Coronary artery (tissue), 2 donors: Measurements from ENCODE around the gene ACP2.

ENCODE experiments used
- DNase-seq: peaks from one replicate; pipeline ENCODE4 v3.0.0-alpha.2; 2017; ENCODE audit warnings: low spot score
- H3K27ac ChIP-seq, 2 donors: fragments of 200-600 bp; sonication (generic); one replicate each; pipeline ENCODE4 v1.5.1; 2016 to 2019
- H3K4me3 ChIP-seq: fragments of 200-600 bp; sonication (generic); 2 replicates; pipeline ENCODE4 v1.5.1; 2016; ENCODE audit warnings: mild to moderate bottlenecking, moderate library complexity
- TF ChIP-seq, protein P1 (sequence below): fragments of 200-600 bp; sonication (generic); IDR thresholded peaks from one replicate; pipeline ENCODE4 v1.5.1; 2019; ENCODE audit warnings: antibody characterized with exemption

Gene ACP2

DNA sequence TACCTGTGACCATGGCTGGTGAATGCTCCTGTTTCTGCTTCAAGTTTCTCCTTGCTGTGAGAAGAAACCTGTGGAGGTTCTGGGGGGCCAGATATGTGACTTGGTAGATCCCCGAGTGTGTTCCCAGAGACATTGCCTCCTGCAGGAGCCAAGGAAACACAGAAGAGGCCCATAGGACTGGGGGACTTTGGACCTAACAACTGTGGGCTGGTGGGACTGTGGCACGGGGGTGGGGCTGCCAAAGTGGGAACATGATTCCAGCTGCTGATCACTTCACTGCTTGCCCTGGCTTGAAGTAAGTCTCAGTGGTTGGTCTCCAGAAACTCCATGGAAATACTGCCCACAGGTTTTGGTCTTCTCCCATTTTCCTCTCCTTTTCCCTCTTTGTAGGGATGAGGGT is 5.0 kb upstream of the ACP2 start:
- TF ChIP-seq, protein P1, sequence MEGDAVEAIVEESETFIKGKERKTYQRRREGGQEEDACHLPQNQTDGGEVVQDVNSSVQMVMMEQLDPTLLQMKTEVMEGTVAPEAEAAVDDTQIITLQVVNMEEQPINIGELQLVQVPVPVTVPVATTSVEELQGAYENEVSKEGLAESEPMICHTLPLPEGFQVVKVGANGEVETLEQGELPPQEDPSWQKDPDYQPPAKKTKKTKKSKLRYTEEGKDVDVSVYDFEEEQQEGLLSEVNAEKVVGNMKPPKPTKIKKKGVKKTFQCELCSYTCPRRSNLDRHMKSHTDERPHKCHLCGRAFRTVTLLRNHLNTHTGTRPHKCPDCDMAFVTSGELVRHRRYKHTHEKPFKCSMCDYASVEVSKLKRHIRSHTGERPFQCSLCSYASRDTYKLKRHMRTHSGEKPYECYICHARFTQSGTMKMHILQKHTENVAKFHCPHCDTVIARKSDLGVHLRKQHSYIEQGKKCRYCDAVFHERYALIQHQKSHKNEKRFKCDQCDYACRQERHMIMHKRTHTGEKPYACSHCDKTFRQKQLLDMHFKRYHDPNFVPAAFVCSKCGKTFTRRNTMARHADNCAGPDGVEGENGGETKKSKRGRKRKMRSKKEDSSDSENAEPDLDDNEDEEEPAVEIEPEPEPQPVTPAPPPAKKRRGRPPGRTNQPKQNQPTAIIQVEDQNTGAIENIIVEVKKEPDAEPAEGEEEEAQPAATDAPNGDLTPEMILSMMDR, result no peak
- H3K4me3 ChIP-seq, result no peak overlapping the region
- DNase-seq, result no peak
- peak overlapping the region; percentile 58 to 90 for H3K27ac ChIP-seq

DNA sequence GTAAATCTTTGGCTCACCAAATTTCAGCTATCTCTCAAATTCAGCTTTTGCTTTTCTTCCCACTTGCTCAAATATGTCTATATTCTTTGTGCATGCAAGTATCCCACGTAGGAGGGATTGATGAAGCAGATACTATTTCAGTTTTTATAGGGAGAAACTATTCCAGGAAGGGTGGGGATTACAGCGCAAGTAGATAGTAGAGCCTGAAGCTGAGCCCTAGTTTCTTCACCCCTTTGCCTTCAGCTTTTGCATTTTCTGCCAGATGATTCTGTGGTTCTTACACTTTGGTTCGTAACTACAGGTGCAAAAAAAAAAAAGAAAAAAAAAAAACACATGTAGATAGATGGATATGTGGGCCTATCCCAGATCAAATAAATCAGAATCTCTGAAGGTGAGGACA is 3.1 kb upstream of the ACP2 start:
- no peak for DNase-seq
- TF ChIP-seq, protein P1, result no peak
- Histone ChIP-seq H3K27ac (no peak overlapping the region), H3K4me3 (no peak overlapping the region)

DNA sequence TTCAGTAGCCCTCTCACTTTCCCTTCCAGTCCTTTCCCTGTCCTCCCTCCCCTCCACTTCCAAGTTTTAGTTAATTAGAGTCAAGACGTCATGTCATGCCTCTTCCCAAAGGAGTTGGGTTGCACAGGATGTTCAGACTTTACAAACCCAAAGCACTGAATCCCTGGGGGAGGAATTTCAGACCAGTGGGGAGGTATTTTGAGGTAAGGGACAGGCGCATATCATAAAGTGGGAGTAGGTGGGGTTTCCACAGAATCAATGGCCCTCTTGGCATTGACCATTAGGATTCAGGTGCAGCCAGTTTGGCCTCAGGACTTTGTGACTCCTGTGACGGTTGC is 733 bp upstream of the ACP2 start:
- no peak for DNase-seq
- Histone ChIP-seq H3K4me3 (peak overlapping the region; percentile 88), H3K27ac (peak overlapping the region; percentile 74 to 89)
- TF ChIP-seq, protein P1, result no peak

DNA sequence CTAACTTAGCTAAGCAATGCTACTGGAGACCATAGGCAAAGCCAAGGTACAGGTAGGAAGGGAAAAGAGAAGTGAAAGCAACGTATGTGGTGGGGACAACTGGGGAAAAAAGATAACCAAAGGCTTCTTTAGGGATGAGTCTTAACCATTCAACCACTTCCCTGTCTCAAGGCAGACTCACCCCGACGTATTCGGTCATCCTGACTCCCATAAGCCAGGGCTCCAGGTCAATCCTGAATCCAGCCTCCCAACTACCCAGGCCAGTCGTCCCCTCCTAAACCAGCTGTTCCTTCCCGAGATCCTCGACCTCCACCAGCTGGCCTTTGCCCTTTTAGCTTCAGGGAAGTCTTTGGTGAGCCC is 330 bp downstream of the ACP2 start:
- TF ChIP-seq, protein P1, result no peak
- no peak for DNase-seq
- peak overlapping the region; percentile 74 to 89 for H3K27ac ChIP-seq
- H3K4me3 ChIP-seq, result peak overlapping the region; percentile 88

DNA sequence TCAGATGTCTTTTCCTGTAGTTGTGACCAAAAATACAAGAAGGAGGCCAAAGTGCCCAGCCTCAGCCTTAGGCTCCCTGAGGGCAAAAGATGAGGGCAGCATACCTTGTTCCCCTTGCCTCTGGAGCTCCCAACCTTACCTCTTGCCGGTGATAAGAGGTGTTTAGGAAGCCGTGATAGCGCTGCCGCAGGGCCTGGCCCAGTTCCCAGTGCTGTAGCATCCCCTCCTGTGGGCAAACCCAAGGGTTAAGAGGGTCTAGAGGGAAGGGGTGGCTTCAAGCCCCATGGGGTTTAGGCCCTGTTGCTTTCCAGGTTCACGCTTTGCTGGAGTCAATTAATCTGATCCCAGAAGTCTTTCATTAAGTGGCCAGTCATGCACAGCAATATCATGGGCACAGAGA is 1.1 kb downstream of the ACP2 start:
- TF ChIP-seq, protein P1, result no peak
- no peak for DNase-seq
- peak overlapping the region in 1 of 2 donors; percentile 89 for H3K27ac ChIP-seq
- H3K4me3 ChIP-seq, result peak overlapping the region; percentile 88

DNA sequence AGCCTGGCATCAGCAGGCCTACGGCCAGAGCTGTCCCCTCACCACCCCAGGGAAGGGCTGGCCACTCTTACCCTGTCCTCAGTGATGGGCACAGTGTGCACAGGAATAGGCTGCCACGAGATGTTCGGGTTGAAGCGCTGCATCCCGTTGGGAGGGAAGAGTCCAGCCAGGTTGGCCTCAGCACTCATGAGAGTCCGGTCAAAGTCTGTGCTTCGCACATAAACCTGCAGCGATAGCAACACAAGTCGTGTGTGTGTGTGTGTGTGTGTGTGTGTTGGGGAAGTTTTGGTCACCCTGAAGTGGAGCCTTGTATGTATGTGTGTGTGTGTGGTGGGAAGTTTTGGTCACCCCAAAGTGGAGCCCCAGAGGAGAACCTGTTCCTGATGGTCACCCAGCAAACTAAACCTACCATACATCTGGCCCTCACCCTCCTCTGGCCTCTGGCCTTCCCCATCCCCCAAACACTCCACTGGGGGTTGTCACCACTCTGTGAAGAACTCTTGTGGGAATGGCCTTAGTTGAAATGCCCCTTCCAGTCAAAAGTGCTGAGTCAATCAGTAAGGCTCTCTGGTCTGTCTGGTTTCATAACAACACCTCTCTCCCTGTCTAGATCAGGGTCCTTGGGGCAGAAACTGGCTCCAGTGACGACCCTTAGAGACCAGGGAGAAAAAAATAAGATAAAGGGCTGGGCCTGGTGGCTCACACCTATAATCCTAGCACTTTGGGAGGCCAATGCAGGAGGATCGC is 2.8 kb downstream of the ACP2 start:
- TF ChIP-seq, protein P1, result no peak
- Histone ChIP-seq H3K27ac (peak overlapping the region in 1 of 2 donors; percentile 70), H3K4me3 (no peak overlapping the region)
- DNase-seq, result no peak
